CD14-positive monocyte (primary cell): ENCODE results near the gene FAM9C. TPM values are rescaled to one million over a fixed set of nuclear protein-coding genes. Genes with fewer than 3 reads are reported as not detected.

Source experiments
- DNase-seq, 3 donors: peaks; one replicate each; pipeline ENCODE4 v3.0.0-alpha.2; 2011 to 2022
- H2AFZ ChIP-seq: 2 replicates; pipeline ENCODE4 v1.6.0; 2012; ENCODE audit warnings: mild to moderate bottlenecking, low read depth, low read length, inconsistent platforms; ENCODE audit not compliant: insufficient read depth, poor library complexity, severe bottlenecking
- H3K27ac ChIP-seq, 2 donors: 1 replicate in 1 of 2; 2 replicates in 1 of 2; pipeline ENCODE4 v1.5.1; 2012 to 2013; ENCODE audit warnings: low read length in 2 of 2, control low read depth in 1 of 2, inconsistent platforms in 1 of 2, low read depth in 1 of 2, mild to moderate bottlenecking in 1 of 2
- H3K27me3 ChIP-seq, 2 donors: one replicate each; pipeline versions ENCODE4 v1.6.0 to v1.6.1; 2011 to 2013; ENCODE audit warnings: low read length in 2 of 2; ENCODE audit not compliant: control insufficient read depth in 2 of 2, insufficient read depth in 2 of 2
- H3K36me3 ChIP-seq, 2 donors: replicated peaks in 1 of 2; 1 replicate in 1 of 2; 2 replicates in 1 of 2; pipeline versions ENCODE4 v1.5.1 to v1.6.1; 2012 to 2013; ENCODE audit warnings: low read length in 2 of 2, control low read depth in 1 of 2, inconsistent platforms in 1 of 2, mild to moderate bottlenecking in 1 of 2; ENCODE audit not compliant: insufficient read depth in 2 of 2, control insufficient read depth in 1 of 2
- H3K4me1 ChIP-seq, 2 donors: 1 replicate in 1 of 2; 2 replicates in 1 of 2; pipeline versions ENCODE4 v1.5.1 to v1.6.1; 2012 to 2013; ENCODE audit warnings: low read length in 2 of 2, control low read depth in 1 of 2, inconsistent platforms in 1 of 2, mild to moderate bottlenecking in 1 of 2, moderate library complexity in 1 of 2; ENCODE audit not compliant: insufficient read depth in 2 of 2, control insufficient read depth in 1 of 2
- H3K4me2 ChIP-seq: replicated peaks from 2 replicates; pipeline ENCODE3; 2012; ENCODE audit warnings: low read length, moderate library complexity, mild to moderate bottlenecking; ENCODE audit not compliant: poor library complexity, severe bottlenecking; ENCODE audit errors: extremely low read depth
- H3K4me3 ChIP-seq, 3 experiments: fragments of 200-600 bp in 1 of 3; sonication (generic) in 1 of 3; replicated peaks in 1 of 3; 1 replicate in 2 of 3; 2 replicates in 1 of 3; pipeline ENCODE4 v1.5.1; 2011 to 2013; ENCODE audit warnings: low read length in 3 of 3, mild to moderate bottlenecking in 3 of 3, control low read depth in 2 of 3, low read depth in 2 of 3, inconsistent platforms in 1 of 3, moderate library complexity in 1 of 3
- H3K79me2 ChIP-seq: 2 replicates; pipeline ENCODE4 v1.6.0; 2012; ENCODE audit warnings: mild to moderate bottlenecking, control low read depth, inconsistent platforms, low read length, moderate library complexity; ENCODE audit not compliant: insufficient read depth
- H3K9ac ChIP-seq: 2 replicates; pipeline ENCODE4 v1.6.0; 2017; ENCODE audit warnings: low read length, mild to moderate bottlenecking; ENCODE audit not compliant: insufficient read depth, poor library complexity, severe bottlenecking
- H3K9me3 ChIP-seq, 2 donors: replicated peaks in 1 of 2; 1 replicate in 1 of 2; 2 replicates in 1 of 2; pipeline versions ENCODE4 v1.5.1 to v1.6.1; 2012 to 2013; ENCODE audit warnings: low read length in 2 of 2, control low read depth in 1 of 2; ENCODE audit not compliant: control insufficient read depth in 1 of 2, insufficient read depth in 1 of 2
- H4K20me1 ChIP-seq: 2 replicates; pipeline ENCODE4 v1.6.0; 2012; ENCODE audit warnings: mild to moderate bottlenecking, low read length, control low read depth, moderate library complexity; ENCODE audit not compliant: insufficient read depth
- H3K27ac Mint-ChIP-seq, 7 donors: one replicate each; pipeline ENCODE4 v1.8.0; 2020; ENCODE audit warnings: mild to moderate bottlenecking in 7 of 7, mixed read lengths in 7 of 7, moderate library complexity in 6 of 7, inconsistent platforms in 2 of 7
- H3K27me3 Mint-ChIP-seq, 3 donors: one replicate each; pipeline ENCODE4 v1.8.0; 2021 to 2022; ENCODE audit warnings: low read depth in 3 of 3, mild to moderate bottlenecking in 3 of 3, mixed read lengths in 3 of 3, moderate library complexity in 3 of 3, inconsistent platforms in 1 of 3
- H3K36me3 Mint-ChIP-seq, 2 donors: one replicate each; pipeline ENCODE4 v1.8.0; 2020; ENCODE audit warnings: mixed read lengths in 2 of 2, inconsistent platforms in 1 of 2, mild to moderate bottlenecking in 1 of 2
- H3K4me1 Mint-ChIP-seq: one replicate; pipeline ENCODE4 v1.8.0; 2020; ENCODE audit warnings: mild to moderate bottlenecking, mixed read lengths
- H3K4me3 Mint-ChIP-seq, 2 donors: one replicate each; pipeline ENCODE4 v1.8.0; 2020; ENCODE audit warnings: mild to moderate bottlenecking in 2 of 2, mixed read lengths in 2 of 2, moderate library complexity in 1 of 2
- H3K9me3 Mint-ChIP-seq, 7 donors: one replicate each; pipeline ENCODE4 v1.8.0; 2020 to 2022; ENCODE audit warnings: mixed read lengths in 7 of 7, mild to moderate bottlenecking in 6 of 7, moderate library complexity in 6 of 7, inconsistent platforms in 2 of 7
- CTCF ChIP-seq: fragments of 200-600 bp; IDR thresholded peaks from one replicate; pipeline ENCODE4 v1.8.0; 2022; ENCODE audit warnings: antibody characterized with exemption, mild to moderate bottlenecking
- WGBS: methylation state at CpG from one replicate; pipeline ENCODE4 v1.1.5; 2013; ENCODE audit warnings: missing lambda C conversion rate; ENCODE audit not compliant: insufficient coverage; 5-methylcytosine and 5-hydroxymethylcytosine counted together
- intact Hi-C, 2 donors: fragments of 100-400 bp; cut with micrococcal nuclease; formaldehyde crosslinking; loops; one replicate each; pipeline versions ENCODE4 v1.15.0 to v1.15.1; 2023
- polyA plus RNA-seq, 3 donors: library from polyadenylated mRNA; depleted of rRNA in 1 of 3; unstranded in 2 of 3; stranded (reverse) in 1 of 3; fragments of 300-500 nt in 2 of 3; fragments of >200 nt in 1 of 3; fragmentation: Illumina TruSeq in 2 of 3; gene quantifications; 1 replicate in 2 of 3; 2 replicates in 1 of 3; pipeline ENCODE4 v1.2.3, GENCODE V29; 2012 to 2021

FAM9C gene
- polyA plus RNA-seq, 3 donors = not detected

DNA sequence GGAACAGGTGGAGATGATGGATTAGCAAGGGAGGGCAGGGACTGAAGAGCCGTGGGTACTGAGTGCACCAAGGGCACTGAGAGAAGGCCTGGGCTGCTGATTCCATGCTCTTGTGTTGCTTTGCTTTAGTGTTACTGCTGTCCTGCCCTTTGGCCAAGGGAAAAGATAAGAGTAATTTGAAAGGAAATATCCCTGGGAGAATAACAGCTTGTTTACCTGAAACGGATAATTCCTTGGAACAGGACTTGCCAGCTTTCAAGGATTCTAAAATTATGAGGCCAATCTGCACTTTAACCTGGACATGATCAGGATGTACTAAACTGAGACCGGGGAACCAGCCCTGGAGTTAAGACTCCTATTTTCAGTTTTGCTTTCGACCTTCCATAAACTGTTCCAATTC is 20.4 kb downstream of the FAM9C start:
- Histone ChIP-seq H3K9ac (no peak overlapping the region), H3K4me1 (peaks cover 4 to 8% of the 10 kb centered on the region in 2 donors), H4K20me1 (no peaks in the 10 kb centered on the region), H3K4me3 (no peak overlapping the region), H3K79me2 (no peaks in the 10 kb centered on the region), H3K36me3 (no peaks in the 10 kb centered on the region), H3K27me3 (peaks cover 0 to 32% of the 10 kb centered on the region in 2 donors), H3K27ac (no peak overlapping the region), H2AFZ (no peak overlapping the region), H3K4me2 (no peak overlapping the region), H3K9me3 (no peaks in the 10 kb centered on the region)
- peaks cover 0 to 44% (median 0%) of the 10 kb centered on the region in 3 donors for H3K27me3 Mint-ChIP-seq
- 80% methylated on average over 3 of the region's 4 CpGs for WGBS
- TF ChIP-seq CTCF = no peak
- H3K4me1 Mint-ChIP-seq = peaks cover 32% of the 10 kb centered on the region
- H3K27ac Mint-ChIP-seq = no peak overlapping the region
- no peak for DNase-seq
- no peaks in the 10 kb centered on the region for H3K36me3 Mint-ChIP-seq
- peaks cover 0 to 6% (median 0%) of the 10 kb centered on the region in 7 donors for H3K9me3 Mint-ChIP-seq
- intact Hi-C loops = no loop called here
- no peak overlapping the region for H3K4me3 Mint-ChIP-seq

DNA sequence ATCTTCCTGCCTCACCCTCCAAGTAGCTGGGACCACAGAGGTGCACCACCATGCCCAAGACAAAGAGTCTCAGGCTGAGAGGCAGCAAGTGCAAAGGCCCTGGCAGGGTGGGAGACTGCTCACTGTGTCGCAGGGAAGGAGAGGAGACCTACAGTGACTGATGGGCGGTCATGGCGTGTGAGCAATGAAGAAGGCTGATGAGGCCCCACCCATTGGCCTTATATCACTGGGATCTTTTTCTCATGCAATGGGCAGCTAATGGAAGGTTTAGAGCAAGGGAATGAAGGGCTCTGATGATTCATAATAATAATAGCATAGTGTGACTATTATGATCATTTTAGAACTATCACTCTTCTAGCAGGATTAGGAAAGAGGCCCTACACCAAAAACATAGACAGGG is 20.9 kb downstream of the FAM9C start:
- Histone ChIP-seq H2AFZ (no peak overlapping the region), H3K27ac (no peak overlapping the region), H3K79me2 (no peaks in the 10 kb centered on the region), H3K4me3 (no peak overlapping the region), H3K9me3 (no peaks in the 10 kb centered on the region), H3K4me2 (no peak overlapping the region), H4K20me1 (no peaks in the 10 kb centered on the region), H3K9ac (no peak overlapping the region), H3K27me3 (peaks cover 0 to 27% of the 10 kb centered on the region in 2 donors), H3K4me1 (peaks cover 6 to 8% of the 10 kb centered on the region in 2 donors), H3K36me3 (no peaks in the 10 kb centered on the region)
- Mint-ChIP-seq H3K9me3 (peaks cover 0 to 6% (median 0%) of the 10 kb centered on the region in 7 donors), H3K27me3 (peaks cover 0 to 43% (median 0%) of the 10 kb centered on the region in 3 donors), H3K4me3 (no peak overlapping the region), H3K27ac (no peak overlapping the region), H3K4me1 (peaks cover 33% of the 10 kb centered on the region), H3K36me3 (peaks cover 0 to under 1% of the 10 kb centered on the region in 2 donors)
- intact Hi-C loops = no loop called here
- DNase-seq = no peak
- no peak for TF ChIP-seq CTCF
- WGBS = no CpG with 5 or more reads among the region's 3 CpGs
